HG03196 (cell line): Measurements from ENCODE around the gene CORO7.
A peak's percentile ranks its signal among the peaks of the same experiment; 100 is the strongest.

Experiments used
- ATAC-seq: cut with Tn5 transposase; IDR thresholded peaks from one replicate; pipeline ENCODE4 v1.9.1; 2021; ENCODE audit not compliant: unreplicated experiment

Gene CORO7

DNA sequence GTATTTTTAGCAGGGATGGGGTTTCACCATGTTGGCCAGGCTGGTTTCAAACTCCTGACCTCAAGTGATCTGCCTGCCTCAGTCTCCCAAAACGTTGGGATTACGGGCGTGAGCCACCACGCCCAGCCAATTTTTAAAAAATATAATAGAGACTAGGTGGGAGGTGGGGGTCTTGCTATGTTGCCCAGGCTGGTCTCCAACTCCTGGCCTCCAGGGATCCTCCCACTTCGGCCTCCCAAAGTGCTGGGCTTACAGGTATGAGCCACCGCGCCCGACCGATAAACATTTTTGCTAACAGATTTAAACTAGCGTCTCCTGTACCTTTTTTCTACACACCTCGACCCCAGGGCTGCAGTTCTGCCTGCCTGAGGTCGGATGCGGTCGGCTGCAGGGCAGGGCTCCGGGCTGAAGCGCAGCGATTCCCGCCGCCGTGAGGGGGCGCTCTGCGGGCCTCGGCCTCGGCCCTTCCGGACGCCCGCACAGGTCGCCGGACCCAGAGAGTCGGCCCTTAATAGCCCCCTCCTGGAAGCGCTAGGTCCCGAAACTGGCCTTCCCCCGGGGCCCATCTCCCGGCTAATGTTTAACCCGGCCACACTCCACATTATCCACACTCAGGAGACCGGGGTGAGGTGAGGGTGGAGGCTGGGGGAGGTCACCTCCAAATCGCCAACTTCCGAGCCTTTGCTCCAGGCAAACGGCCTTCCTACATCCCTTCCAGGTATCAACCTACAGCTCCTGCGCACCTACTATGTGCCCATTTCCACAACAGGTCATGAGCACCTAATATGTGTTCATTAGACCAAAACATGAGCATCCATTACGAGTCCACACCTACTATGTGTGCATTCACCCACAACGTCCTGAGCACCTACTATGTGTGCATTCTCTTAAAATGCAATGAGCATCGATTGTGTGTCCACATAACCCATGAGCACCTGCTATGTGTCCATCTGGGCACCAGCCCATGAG, 102.5 kb downstream of the CORO7 start:
- no peak for ATAC-seq

DNA sequence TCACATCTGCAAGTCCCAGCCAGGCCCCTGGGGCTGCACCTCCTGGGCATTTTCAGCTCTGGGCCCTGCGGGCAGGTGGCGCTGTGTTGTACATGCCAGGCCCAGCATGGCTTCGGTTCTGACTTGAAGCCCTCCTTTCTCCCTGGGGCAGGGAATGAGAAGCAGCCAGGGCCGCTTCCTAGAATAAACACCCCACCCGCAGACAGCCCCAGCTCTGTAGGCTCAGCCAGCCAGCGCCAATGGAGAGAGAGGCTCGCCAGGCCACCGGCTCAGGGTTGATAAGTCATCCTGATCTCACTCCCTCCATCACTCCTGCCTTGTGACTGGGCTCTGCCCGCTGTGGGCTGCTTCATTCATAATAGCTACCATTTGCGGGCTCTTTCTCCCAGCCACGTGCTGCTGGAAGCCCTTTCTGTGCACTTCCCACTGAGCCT, 106.5 kb downstream of the CORO7 start:
- no peak for ATAC-seq

DNA sequence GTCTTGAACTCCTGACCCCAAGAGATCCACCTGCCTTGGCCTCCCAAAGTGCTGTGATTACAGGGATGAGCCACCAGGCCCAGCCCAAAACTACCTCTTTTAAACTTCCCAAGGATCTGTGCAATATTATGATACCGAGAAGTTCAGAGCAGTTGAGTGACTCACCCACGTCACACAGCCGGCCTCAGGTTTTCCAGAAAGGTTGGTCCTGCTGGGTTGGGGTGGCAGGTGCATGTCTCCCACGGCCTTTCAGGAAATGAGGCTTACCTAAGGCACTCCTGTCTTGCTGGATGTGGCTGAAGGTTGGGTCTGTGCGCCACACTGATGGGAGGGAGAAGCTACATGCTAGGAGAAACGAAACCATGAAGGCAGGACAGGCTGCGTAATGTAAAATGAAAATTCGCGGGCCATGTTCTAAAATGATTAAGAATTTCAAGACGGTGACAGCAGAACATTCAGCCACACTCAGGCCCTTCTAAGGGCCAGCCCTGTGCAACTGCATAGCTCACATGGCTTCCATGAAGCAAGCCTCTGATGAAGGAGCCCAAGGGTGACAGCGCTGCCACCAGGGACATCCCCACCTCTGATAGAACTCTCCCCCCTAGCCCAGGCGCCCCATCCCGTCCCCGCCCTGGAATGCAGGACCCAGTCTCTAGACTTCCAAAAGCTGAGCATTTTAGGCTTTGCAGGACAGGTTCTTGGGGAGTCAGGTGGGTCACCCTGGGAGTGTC, 107.1 kb downstream of the CORO7 start:
- ATAC-seq: no peak

DNA sequence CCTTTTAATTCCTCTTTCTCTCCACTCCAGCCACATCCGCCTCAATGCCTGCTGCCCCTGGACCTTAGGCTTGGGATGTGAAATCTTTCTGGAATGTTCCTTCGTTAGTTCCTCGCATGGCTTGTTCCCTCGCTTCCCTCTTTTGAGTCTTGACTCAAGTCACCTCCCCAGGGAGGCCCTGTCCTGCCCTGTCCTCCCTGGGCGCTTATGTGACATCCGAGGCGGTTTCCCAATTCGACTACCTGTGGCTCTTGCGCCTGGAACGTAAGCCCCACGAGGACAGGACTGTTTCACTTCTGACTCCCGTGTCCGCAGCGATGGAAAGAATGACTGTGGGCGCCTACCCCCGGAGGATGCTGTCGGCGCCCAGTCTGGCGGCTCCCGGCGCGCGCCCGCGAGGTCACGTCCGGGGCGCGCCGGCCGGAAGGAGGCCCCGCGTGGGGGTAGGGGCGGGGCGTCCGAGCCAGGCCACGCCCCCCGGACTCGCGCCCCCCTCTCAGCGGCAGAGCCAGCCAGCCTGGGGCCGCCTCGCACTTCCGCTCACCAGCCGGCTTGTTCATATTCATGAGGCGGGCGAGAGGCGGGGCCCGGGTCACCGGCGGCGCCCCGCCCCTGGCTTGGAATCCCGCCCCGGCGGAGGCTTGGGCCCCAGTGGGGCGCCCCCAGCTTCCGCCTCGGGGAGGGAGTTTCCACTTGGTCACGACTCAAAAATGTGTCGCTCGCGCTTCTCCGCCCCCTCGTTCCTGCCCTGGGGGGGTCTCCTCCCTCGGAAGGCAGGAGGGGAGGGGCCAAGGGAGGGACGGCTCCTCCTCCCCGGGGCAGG, 109.0 kb downstream of the CORO7 start:
- ATAC-seq: peak; percentile 90

DNA sequence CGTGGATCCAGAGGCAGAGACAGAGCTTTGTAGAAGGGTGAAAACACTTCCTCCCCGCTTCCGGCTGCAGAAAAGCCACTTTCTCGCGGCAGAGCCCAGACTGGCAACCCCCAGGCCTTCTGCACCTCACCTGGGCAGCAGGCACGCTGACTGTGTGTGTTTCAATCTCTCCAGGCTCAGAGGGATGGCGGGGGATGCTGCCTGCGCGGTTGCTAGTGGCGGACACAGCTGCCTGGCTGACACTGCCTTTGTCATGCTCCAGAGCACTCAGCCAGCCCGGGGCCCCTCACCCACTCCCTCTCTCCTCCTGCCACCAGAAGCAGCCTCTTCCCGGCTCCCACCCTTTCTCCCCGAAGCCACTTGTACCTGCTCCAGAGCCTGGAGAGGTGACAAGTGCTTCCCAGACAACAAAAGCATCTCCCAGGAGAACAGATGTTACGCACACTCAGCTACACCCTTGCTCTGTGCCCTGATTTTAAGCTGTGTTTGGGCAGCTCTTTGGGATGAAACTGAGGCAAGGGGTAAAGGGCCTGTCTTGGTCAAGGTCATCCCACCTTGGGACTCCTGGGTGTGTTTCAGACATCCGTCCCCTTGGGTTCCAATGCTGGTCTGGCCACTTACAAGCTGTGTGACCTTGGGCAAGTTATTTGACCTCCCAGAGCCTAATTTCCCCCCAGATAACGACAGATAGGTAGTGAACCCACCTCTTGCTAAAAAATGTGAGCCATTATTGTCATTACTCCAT, 109.8 kb downstream of the CORO7 start:
- no peak for ATAC-seq
